ENCODE data around the gene CNTD1. TPM values are rescaled to one million over a fixed set of nuclear protein-coding genes. Genes with fewer than 3 reads are reported as not detected.
"Not testable (repeated sequence)": the region's sequence is repeated elsewhere in the genome, so short reads cannot be mapped to it uniquely, and the experiment has no call there.

Gene CNTD1, protein sequence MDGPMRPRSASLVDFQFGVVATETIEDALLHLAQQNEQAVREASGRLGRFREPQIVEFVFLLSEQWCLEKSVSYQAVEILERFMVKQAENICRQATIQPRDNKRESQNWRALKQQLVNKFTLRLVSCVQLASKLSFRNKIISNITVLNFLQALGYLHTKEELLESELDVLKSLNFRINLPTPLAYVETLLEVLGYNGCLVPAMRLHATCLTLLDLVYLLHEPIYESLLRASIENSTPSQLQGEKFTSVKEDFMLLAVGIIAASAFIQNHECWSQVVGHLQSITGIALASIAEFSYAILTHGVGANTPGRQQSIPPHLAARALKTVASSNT
- 0.46 TPM for polyA plus RNA-seq (2013, experiment 1 of 2; ENCODE audit: insufficient read length)
- polyA plus RNA-seq (2013, experiment 2 of 2; ENCODE audit: insufficient read length) = 0.63 TPM

DNA sequence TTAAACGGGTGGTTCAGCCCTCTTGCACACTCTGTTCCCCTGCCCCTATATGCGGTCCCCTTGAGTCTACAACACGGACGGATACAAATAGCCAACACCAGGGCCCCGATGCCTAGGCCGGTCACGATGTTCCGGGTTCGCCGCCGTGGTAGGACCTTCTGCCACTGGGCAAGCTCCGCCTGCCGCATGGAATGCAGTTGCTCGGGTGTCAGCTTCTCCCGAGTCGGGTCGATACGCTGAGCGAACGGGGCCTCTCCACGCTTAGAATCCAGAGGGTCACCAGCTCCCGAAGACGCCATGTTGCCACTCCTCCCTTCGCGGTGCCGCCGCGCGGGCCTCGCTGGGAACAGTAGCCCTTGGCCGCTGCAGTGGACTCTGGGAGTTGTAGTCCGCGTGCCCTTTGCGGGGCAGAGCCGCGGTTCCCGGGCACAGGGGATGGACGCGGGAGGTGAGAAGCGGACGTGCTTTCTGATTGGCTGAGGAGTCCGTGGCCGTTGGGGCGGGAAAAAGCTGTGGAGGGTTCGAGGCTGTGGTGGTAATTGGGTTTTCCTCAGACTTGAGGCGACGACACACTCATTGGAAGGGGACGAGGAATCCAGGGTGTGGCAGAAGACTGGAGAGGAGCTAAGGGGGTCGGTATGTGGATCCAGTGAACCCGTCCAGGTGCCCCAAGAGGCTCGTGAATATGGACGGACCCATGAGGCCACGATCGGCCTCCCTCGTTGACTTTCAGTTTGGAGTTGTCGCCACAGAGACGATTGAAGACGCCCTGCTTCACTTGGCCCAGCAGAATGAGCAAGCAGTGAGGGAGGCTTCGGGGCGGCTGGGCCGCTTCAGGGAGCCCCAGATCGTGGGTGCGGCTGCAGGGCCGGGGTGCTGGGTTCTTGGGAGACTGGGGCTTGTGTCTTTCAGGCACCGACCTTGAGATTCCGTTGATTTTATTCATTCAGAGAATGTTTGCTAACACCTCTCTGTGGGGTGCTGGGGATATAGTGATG, at the start of gene CNTD1, which contains the start of gene COA3:
TSS of gene CNTD1 (plus strand) at position 479 of the 998 bp plus-strand sequence. CDS start at position 686, 207 bp downstream.
TSS of gene COA3 (minus strand) at position 322 of the 998 bp plus-strand sequence. CDS start at position 299, 23 bp downstream.
- DNase-seq = peak; percentile 90

DNA sequence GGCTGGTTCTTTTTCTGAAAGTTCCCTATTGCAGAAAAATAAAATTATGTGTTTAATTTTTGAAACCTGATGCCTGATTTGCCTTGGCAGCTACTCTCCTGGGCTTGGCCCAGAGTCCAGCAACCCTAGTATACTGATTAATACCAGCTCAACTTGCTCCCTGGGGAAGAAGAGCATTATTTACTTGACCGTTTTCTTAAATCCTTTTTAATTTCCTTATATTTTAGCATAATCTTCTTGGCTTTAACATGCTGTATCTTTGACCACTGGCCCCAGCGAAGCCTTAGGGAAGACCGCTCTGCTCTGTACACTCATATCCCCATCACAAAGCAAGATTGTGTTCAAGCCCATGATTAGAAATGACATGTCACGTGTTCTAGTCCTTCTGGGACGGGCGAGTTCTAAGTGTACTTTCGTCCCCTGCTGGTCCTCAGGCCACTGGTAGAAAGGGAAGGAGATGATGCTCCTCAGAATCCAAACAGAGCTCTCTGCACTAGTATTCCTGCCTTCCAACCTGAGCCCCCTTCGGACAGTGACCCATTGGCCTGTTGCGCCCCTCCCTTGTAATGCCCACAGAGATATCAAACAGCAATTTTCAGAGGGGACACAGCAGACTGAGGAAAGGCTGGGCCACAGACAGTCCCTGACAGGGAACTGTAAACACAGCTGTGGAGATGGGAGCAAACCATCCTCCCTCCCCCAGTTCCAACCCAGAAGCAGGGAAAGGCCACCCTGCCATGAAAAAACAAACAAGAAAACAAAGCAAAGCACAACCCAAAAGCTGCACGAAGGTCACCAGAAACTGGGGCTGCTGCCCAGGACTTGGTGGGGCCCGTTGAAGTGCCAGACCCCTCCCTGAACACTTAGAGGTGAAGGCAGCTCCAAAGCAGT, 49.5 kb upstream of the CNTD1 start:
- no peak for DNase-seq

DNA sequence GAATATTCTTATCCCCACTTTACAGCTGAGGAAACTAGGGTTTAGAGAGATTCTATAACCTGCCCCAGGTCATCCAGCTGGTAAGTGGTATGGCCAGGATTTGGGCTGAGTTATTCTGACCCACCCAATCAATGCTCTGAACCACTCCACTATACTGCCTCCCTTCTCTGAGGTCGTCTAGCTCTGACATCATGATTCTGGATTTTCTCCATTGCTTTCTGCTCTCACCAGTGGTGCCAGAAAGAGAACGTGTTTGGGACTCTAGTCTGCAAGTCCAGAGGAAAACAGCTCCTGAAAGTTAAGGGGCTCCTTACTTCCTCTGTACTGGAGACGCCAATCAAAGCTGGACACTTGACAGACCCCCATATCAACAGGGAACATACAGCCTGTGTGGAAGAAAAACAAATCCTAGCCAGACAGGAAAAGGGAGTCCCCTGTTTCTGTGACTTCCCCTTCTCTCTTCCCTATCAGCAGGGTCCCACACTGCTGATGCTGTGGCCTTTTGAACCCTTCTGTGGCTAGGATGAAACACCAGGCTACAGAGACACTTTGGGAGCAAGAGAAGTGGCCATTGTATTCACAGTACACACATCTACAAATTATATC, 47.8 kb upstream of the CNTD1 start:
- no peak for DNase-seq

DNA sequence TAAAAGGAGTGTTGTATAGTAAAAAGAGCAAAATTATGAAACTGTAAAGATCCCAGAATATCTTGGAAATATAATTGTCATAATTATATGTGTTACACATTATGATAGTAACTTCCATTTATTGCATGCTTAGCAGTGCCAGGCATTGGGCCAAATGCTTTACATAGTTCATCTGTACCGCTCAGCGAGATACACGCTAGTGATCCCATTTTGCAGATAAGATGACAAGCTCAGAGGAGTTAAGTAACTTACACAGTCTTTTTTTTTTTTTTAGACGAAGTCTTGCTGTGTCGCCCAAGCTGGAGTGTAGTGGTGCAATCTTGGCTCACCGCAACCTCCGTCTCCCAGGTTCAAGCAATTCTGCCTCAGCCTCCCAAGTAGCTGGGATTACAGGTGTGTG, 47.0 kb upstream of the CNTD1 start:
- peak; percentile 27 for DNase-seq

DNA sequence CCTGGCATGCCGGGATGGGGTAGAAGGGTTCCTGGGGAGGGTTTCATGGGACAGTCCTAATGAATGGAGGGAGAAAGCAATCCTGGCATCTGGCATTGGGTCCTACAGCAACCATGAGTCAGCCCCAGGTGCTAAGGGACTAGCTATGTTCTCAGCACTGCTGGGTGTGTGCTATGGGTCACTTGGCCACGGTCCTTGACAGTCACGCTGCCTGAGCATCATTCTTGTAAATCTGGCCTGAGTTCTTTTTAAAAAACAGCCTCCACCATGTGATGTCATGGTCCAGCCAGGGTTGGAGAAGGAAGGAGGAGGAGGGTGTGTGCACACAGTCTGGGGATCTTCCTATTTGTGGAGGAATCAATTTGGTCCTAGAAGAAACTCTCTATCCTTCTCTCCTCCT, 43.9 kb upstream of the CNTD1 start:
- DNase-seq = no peak

DNA sequence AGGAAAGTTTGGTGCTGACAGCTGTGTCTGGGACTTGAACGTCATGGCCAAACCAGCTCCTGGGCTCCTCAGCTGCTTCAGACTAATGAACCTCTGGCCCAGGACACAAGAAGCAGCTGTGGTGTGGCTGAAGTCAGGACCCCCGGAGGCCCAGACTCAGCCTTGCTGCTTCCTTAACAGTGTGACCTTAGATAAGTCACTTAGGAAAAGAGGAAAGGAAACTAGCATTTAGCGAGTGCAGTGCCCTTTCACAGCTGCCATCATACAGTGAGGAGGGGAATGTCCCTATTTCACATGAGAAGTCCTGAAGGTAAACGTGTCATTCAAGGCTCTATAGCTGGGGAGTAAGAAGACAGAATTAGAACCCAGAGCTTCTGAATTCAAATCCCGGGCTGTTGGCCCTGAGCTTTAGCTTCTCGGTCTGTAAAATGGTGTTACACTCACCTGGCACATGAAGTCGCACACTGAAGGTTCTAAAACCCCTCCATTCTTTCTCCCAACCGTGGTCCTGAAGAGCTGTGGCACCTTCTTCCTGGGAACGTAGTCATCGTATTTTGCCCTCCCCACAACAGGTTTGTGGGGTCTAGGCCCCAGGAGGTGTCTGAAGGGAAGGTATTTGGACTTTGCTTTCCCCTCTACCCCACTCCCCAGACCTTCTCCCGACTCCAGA, 38.5 kb upstream of the CNTD1 start:
- DNase-seq = no peak

DNA sequence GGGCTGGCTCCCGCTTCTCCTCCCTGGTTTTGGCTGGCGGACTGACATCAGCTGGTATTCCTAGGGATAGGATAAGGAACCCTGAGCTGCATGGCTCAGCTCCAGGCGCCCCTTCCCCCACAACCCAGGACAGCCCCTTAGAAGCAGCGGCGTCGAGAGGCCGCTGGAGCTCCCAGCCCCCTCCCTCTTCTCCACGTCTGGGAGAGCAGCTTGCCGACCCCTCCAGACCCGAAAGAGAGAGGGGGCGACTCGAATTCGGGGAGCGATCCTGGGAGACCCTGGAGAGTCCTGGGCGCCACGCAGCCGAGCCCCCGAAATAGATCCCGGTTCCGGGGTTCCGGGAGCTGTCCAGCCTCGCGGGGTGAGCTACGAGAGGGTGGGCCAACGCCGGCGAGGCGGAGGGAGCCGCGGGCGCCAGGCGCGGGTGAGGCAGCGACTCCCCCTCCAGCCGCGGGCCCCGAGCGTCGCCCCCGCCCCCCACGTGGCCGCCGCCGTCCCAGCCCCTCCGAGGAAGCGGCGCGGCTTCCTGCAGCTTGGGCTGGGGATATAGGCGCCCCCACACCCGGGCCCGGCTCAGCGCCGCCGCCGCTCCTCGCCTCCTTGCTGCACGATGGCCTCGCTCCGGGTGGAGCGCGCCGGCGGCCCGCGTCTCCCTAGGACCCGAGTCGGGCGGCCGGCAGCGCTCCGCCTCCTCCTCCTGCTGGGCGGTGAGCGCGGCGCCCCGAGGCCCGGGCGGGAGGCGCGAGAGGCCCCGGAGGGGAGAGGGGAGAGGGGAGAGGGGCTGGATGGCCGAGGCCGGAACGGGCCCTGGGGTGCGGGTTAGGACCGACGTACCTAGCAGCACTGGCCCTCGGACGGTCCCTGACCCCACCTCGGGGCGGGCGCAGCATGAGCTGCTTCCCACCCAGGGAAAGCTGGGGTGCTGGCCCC, 37.7 kb upstream of the CNTD1 start, which contains the start of gene RAMP2:
TSS of gene RAMP2 (plus strand) at position 576 of the 930 bp plus-strand sequence. CDS start at position 611, 35 bp downstream.
- DNase-seq = no peak

DNA sequence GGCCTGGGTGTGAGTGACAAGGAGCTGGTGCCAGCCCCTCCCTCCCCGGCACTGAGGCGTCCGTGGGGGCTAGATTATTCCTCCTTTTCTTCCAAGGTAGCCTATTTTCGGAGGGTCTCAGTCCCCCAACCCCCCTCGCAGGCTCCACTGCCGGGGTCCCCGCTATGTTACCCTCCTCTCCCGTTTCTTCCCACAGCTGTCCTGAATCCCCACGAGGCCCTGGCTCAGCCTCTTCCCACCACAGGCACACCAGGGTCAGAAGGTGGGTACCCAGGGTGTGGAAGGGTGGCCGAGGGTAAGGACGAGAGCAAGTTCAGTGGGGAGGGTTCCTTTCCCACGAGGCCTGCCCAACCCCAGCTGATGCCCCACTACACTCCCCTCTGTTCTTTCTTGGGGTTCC, 37.0 kb upstream of the CNTD1 start:
- DNase-seq = no peak

DNA sequence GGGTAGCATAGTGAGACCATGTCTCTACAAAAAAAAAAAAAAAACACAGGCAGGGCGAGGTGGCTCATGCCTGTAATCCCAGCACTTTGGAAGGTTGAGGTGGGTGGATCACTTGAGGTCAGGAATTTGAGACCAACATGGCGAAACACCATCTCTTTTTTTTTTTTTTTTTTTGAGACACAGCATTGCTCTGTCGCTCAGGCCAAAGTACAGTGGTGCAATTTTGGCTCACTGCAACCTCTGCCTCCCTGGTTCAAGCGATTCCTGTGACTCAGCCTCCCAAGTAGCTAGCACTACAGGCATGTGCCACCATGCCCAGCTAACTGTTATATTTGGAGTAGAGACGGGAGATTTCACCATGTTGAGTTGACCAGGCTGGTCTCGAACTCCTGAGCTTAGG, 32.5 kb upstream of the CNTD1 start:
- DNase-seq = no peak

DNA sequence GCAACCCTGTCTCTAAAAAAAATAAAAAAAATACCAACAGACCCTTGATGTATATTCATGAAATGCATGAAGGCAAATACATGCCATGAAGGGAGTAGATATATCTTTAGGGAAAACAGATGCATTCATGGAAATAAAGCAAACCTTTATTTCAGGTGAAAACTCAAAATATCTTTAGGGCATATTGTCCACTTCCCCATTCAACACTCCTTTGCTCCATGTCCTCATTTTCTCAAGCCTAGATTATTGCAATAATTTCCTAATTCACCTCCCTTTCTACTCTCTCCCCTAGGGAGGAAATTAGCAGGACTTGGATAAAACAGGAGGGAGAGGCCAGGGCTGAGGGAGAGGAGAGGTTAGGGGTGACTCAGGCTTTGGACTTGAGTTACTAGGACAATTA, 31.1 kb upstream of the CNTD1 start:
- no peak for DNase-seq

DNA sequence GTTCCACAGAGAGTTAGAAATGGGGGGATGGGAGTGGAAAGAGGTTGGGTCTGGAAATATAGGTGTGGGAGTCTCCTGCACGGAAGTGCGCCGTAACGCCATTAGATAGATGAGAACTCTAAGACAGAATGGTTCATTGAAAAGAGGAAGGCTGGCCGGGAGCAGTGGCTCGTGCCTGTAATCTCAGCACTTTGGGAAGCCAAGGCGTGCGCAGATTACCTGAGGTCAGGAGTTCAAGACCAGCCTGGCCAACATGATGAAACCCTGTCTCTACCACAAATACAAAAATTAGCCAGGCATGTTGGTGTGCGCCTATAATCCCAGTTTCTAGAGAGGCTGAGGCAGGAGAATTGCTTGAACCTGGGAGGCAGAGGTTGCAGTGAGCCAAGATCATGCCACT, 30.7 kb upstream of the CNTD1 start:
- not testable (repeated sequence) for DNase-seq

DNA sequence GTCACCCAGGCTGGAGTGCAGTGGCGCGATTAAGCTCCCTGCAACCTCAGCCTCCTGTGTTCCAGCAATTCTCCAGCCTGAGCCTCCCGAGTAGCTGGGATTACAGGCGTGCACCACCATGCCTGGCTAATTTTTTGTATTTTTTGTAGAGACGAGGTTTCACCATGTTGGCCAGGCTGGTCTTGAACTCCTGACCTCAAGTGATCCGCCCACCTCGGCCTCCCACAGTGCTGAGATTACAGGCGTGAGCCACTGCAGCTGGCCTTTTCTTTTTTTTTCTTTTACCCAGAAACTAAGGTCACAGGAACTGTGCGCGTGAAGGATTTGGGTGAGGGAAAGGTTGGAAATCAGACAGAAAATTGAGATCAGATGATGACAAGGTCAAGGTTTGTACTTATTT, 28.7 kb upstream of the CNTD1 start:
- DNase-seq = not testable (repeated sequence)

DNA sequence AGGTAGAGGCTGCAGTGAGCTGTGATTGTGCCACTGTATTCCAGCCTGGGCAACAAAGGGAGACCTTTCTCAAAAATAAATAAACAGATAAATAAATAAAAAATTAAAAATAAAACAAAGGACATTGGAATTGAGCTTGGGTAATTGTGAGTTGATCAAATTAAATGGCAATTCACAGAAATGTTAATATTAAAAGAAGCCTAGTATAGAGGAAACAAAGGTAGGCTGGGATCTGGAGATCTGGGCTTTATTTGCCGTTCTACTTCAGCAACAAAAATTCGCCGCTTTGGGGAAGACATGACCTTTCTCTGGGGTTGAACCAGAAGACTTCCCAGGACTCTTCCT, 25.7 kb upstream of the CNTD1 start:
- DNase-seq = no peak

DNA sequence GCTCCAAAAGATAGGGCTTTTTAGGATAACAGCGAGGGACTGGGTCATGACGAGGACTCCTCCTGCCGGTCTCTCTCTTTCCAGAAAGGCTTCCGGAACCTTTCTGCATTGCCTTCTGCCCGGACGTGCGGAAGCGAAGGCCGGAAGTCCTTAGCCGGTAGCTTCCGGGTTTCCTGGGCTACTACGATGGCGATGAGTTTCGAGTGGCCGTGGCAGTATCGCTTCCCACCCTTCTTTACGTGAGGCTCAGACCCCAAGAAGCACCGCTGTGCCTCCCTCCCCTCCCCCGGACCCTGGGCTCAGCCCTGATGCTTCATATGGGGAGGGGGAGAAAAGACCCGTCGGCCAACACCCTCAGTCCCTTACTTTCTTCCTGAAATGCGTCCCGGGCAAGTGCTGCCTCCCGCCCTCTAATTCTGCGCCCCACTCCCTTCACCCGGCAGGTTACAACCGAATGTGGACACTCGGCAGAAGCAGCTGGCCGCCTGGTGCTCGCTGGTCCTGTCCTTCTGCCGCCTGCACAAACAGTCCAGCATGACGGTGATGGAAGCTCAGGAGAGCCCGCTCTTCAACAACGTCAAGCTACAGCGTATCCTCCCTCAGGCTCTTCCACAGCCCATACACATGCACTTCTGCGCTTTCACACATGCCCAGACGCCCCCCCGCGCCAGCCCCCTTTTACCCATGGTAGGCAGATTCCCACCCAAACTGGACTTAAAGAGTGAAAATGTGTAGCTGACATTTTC, 25.2 kb upstream of the CNTD1 start, which contains the start of gene VPS25:
TSS of gene VPS25 (plus strand) at position 160 of the 746 bp plus-strand sequence. CDS start at position 187, 27 bp downstream.
- DNase-seq = peak; percentile 89

DNA sequence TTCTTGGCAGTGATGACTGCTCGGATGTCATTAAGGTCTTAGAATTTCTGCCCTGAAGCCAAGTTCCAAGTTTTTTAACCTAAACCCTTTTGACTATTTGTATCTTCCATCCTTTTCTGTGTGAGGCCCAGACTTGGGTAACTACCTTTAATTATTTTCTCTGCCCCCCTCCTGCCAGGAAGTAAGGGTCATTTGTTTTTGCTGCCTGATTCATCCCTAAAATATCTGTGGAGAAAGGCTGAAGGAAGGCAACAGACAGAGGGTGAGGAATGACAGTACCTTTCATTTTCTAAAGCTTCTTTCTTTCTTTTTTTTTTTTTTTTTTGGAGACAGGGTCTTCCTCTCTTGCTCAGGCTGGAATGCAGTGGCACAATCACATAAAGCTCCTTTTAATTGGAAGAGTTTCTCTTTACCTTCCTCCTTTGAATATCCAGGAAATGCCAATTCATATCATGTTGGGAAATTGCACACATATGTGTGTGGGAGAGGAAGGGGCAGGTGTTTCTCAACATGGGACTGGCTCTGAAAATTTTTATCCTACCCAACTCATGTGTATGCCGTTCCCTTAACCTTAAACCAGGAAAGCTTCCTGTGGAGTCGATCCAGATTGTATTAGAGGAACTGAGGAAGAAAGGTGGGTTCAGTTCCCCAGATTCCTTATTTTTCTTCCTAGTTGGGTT, 24.5 kb upstream of the CNTD1 start:
- peak; percentile 41 for DNase-seq

DNA sequence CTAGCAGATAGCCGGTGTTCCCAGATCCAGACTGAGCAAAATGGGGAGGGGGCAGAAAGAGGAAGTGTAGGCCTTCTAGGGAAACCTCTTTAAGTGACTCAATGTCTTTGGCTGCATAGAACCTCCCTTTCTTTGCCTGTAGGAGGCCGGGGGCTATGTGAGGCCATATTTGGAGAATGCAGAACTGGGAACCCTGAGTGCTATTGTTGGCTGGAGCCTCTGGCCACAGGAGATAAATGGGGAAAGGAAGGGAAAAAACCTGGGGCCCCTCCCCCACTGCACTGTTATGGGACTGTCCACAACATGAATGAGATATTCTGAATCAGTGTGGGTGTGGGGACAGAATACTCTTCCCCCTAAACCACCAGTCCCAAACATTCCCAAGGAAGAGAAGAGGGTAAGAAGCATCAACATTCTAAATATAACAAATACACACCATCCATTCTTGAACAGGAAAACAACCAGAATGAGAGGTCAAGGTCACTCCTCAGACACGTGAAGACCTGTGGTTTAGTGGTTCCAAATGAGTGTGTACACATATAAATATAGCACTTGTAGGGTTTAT, 23.0 kb upstream of the CNTD1 start:
- peak; percentile 47 for DNase-seq

DNA sequence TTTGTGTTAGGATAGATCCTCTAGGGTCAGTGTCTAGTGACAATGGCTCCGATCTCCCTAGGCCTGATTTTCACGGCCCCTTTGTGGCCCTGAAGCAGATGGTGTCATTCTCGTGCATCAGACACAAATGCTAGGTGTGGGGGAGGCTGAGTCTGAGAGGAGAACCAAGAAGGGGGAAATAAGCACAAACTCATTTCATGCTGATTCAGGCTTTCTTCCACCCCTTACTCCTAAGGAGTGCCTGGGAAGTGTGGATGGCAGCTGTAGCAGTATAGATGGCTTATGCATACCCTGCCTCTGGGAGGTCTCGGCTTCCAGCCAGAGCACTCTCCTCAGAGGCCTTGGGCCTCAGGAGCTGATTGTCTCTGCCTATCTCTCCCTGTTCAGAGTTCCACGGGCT, 20.1 kb upstream of the CNTD1 start:
- DNase-seq = no peak
